NCI-H146 (cell line): ENCODE measurements around the gene PITPNM1.
"Not testable (repeated sequence)": the region's sequence is repeated elsewhere in the genome, so short reads cannot be mapped to it uniquely, and the experiment has no call there.

ENCODE experiments used
- DNase-seq: peaks from one replicate; lab custom pipeline; 2025; lab: John Stamatoyannopoulos, UW

Gene PITPNM1

DNA sequence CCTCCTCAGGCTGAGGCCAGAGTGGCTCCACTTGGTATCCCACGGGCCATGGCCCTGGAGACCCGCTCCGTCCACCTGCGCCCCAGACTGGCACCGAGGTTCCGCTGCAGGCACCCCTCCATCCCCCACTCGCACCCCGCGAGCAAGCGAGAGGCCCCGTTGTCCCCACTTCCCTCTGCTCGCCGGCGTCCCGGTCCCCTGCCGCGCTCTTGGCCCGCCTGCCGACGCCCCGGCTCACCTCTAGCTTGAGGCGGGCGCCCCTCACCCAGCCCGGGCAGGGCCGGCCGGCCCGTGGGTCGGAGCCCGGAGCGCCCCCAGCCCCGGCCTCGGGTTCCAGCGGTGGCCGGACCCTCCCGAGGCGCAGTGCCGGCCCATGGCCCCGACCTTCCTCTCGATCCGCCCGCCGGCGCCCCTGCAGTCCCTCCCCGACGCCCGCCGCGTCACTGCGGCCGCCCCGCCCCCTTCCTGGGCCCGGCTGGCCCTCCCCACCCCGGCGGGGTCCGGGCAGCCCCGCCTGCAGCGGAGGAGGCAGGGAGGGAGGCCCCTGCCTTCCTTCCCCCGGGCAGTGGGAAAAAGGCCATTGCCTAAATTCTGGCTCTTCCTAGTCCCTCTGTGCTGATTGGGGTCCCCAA, at the start of gene PITPNM1:
PITPNM1 (minus strand) TSS at position 414 of the 632 bp plus-strand sequence. CDS start 1,183 bp downstream, outside the sequence.
- DNase-seq = peak; percentile 79

DNA sequence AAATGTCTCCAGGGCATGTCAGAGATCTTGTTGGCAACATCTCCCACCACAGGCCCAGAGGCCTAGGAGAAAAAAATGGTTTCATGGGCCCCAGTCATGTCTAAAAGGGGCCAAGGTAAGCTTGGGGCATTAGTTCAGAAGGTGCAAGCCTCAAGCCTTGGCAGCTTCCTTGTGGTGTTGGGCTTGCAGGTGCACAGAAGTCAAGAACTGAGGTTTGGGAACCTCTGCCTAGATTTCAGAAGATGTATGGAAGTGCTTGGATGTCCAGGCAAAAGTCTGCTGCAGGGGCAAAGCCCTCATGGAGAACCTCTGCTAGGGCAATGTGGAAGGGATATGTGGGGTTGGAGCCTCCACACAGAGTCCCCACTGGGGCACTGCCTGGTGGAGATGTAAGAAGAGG, 46.5 kb upstream of the PITPNM1 start:
- DNase-seq = not testable (repeated sequence)

DNA sequence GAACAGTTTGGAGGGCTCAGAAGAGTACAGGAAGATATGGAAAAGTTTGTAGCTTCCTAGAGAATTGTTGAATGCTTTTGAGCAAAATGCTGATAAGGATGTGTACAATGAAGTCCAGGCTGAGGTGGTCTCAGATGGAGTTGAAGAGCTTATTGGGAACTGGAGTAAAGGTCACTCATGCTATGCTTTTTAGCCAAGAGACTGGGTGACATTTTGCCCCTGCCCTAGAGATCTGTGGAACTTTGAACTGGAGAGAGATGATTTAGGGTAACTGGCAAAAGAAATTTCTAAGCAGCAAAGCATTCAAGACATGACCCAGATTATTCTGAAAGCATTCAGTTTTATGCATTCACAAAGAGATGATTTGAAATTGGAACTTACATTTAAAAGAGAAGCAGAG, 46.0 kb upstream of the PITPNM1 start:
- DNase-seq = no peak

DNA sequence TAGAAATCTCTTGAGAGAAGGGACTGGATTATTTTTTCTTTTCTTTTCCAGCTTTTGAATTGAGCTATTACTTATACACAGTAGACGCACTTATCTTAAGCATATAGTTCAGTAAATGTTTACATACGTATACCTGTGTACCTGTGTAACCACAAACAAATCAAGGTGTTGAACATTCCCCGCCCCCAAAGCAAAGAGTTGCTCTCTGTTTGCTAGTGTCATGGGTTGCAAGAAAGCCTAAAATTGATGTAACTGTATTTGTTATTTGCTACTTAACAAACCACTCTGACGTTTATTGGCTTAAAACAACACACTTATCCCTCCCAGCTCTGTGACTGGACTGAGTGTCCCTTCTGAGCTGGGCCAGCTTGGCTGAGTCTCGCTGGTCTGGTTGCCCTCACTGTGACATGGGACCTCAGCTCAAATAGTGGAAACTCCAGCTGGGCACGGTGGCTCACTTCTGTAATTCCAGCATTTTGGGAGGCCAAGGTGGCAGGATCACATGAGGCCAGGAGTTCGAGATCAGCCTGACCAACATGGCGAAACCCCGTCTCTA, 43.5 kb upstream of the PITPNM1 start:
- no peak for DNase-seq

DNA sequence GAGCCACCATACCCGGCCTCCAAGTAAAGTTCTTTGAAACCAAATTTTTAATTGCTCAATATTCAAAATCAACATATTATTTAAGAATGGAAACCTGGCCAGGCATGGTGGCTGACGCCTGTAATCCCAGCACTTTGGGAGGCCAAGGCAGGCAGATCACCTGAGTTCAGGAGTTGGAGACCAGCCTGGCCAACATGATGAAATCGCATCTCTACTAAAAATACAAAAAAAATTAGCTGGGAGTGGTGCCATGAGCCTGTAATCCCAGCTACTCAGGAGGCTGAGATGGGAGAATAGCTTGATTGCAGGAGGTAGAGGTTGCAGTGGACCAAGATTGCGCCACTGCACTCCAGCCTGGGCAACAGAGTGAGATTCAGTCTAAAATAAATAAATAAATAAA, 42.9 kb upstream of the PITPNM1 start:
- DNase-seq = not testable (repeated sequence)

DNA sequence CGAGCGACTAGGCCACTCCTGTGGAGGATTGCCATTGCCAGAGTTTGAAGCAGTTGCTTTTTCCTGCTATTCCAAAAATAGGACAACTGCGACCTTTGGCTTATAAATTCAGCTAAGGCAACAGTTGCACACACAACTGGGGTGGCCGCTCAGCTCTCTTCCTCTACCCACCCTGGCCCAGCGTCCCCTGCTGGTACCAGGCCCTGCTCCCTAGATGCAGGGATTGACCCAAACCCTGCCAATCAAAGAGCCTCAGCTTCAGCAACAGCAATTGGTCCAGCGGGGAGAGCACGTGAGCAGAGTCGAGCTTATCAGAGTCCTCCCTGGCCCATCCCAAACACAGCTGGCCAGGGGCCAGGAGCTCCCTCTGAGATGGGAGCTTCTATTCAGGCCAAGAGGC, 40.1 kb upstream of the PITPNM1 start:
- no peak for DNase-seq

DNA sequence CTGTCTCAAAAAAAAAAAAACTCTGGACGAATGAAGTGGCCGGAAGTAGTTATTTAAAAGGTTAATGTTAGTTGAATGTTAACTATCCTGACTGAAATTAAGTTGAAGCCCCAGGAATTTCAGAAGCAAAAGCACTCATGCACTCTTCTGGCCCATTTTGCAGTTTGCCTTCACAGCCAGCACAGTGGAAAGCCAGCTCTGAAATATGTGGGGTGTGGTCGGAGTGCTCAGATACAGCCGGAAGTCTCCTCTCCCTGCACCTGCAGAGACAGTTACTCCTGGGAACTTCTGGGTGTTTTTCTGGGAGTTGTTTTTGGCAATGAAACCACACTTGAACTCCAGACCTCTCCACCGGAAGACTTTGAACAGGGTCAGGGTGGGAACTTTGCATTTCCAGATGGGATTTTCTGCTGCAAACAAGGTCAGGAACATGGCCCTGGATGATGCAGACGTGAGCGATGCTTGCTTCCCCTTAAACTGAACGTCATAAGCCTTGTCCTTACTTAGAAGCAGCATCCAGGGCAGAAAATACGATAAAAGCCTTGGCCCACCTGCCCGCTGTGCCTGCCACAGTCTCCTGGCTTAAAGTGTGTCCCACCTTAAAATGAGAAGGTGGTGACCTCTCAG, 39.6 kb upstream of the PITPNM1 start:
- DNase-seq = no peak

DNA sequence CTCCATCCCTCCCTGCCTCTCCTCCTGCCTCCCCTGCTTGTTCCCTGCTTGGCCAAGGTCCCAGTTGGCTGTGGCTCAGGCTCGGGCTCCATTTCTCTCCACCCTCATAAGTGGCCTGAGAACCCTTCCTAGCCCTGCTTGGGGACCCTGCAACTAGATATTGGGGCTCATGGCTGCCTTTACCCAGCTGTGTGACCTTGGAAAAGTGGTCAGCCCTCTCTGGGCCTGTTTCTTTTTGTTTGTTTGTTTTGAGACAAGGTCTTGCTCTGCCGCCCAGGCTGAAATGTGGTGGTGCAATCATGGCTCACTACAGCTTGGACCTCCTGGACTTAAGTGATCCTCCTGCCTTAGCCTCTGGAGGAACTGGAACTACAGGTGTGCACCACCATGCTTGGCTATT, 38.4 kb upstream of the PITPNM1 start:
- DNase-seq = no peak

DNA sequence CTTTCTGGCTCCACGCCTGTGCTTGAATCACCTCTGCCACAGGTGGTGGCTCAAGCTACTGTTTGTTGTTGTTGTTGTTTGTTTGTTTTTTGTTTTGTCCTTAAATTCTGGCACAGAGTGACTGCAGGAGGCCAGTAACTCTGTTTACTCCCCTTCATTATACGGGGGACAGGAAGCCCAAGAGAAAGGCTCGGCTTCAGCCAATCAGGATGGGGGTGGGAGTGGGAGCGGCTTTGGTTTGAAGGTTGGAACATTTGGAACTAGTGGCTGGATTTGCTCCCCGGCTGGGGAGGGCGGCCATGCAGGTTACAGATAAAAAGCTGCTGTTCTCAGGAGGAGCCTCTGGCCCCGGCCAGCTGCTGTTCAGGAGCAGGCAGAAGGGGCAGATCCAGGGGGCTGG, 37.8 kb upstream of the PITPNM1 start:
- DNase-seq = no peak

DNA sequence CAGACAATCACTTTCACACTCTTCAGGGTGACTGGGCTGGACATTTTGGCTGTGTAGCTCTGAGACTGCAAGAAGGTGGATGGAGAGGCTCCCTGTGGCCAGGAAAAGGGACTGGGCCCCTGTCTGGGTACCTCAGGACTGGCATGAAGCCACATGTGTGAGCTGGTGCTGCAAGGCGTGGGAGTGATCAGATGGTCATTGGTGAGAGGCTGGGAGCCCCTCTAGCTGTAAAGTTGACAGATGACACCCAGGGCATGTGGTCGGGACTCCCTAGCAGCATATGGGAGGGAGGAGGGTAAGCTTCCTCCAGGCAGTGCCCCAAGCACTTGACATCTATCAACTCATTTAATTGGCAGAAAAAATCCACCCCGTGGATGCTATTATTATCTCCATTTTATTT, 37.0 kb upstream of the PITPNM1 start:
- DNase-seq = no peak

DNA sequence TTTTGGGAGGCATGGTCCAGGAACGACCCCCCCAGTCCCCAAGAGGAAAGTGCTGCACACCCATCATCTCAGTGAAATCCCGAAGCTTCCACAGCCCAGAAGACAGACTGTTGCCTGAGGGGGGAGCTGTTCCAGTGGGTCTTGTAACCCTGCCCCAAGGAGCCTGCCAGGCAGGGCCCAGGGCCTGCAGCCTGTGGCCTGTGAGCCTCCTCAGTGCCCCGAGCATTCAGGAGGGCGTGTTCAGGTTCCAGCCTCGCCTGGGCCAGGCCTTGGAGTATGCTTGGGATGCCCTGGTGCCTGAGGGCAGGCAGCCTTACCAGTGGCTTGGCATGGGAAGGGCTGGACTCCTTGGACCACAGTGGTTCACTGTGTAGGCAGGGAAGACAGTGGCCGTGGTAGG, 36.0 kb upstream of the PITPNM1 start:
- no peak for DNase-seq

DNA sequence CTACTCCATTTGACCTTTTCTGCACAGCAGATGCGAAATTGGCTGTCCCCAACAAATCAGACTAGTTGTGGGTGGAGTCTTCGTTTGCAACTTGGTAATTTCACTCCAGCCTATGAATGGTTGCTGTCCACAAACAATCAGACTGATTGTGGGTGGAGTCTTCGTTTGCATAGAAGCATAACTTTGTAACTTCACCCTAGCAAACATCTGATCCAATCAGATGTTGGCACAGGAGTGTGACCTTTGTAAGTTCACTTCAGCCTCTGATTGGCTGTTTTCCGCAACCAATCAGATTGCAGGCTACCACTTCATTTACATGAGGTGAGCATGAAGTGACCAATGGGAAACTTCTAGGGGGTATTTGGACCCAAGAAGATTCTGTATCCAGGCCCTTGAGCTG, 34.4 kb upstream of the PITPNM1 start:
- DNase-seq = no peak

DNA sequence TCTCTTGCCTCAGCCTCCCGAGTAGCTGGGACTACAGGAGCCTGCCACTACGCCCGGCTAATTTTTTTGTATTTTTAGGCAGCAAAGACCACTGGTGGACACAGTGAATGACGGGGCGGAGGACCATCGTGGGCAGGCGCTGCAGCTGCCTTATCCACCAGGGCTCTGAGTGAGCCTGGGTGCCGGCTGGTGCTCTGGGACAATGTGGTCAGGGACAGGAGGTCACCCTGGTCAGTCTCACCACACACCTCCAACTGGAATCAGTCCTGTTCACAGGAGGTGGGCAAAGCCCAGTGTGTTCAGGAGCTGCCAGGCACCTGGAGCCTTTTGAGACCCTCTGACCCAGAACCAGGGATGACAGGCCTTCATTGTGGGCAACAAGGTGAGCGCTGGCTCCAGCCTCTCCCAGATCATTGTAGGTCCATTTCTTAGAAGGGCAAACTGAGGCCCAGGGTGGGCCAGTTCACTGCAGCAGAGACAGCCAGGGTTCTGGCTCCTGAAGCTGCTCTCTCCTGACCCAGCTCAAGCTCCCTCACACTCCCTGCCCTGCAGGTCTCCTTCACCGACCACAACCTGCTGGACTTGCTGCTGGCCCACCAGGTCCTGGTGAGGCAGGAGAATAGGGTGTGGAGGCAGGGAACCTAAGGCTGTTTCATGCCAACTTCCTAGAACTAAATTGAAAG, 33.8 kb upstream of the PITPNM1 start:
- no peak for DNase-seq

DNA sequence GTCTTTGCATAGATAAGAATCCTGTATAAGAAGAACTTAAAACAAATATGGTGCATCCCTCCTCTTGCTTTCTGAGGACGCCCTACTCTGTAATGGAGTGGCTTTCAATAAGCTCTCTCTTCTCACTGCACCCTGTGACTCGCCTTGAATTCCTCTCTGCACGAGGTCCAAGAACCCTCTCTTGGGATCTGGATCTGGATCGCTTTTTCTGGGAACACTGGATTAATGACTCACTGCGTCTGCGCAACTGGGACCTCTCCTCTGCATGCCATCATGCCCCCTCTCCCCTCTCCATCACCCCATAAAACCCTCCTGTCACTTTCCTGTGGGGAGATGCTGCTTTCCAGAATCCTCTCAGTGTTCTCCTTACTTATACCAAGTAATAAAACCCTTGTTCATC, 33.1 kb upstream of the PITPNM1 start:
- DNase-seq = no peak

DNA sequence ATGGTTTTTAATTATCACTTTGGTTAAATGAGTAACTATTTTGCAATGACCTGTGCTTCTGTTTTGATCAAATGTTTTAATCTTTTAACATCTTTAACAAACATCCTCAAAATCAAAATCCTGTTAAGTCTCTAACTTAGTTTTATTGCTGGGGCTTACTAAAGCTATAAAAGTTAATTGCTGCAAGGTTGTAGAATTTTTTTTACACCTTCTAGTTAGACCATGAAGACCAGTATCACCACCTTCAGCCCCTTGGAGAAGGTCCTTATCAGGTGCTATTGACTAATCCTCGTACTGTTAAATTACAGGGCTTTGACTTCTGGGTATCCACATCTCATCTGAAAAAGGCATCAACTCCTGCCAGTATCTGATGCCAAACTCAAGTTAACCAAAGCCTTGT, 30.4 kb upstream of the PITPNM1 start:
- DNase-seq = no peak

DNA sequence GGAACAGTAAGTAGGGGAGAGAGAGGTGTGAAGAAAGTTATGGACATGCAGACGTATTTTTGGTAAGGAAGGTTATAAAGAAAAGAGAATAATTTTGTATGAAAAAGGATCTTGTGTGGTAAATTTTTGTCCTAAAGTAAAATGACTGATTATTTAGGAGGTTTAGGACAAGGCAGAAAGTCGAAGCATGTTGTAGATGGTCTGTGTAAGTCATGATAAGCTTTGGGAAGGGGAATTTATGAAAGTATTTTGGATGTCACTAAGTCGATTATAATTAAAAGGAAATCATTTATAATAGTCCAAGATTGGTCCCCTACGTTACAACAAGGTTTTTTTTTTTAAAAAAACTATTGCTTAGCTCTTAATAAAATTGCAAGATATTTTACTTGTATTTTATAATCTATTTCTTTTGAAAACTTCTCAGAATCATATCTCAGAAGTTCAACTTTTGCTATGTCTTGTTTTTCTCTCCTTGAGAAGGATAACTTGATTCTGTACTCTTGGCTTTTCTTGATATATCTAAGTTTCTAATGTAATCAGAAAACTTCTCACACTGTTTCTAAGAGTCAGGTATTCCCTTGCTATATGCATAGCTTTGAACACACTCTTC, 29.0 kb upstream of the PITPNM1 start:
- no peak for DNase-seq

DNA sequence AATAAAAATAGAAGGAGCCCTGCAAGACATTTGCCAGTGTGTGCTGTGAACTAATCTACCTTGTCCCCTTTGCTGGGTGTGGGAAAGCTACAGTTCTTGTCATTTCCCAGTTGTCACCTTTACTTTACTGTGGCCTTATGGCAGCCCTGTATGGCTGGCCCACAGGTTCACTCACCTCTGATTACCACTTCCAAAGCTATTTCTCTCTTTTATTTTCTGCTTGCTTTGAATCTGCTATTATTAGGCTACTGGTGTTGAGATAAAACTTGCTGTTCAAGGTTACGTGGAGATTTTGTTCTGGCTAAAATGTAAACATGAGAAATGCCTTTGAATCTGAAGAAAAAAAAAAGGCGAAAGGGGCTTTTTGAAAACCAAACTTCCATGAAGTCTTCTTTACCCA, 27.7 kb upstream of the PITPNM1 start:
- DNase-seq = no peak

DNA sequence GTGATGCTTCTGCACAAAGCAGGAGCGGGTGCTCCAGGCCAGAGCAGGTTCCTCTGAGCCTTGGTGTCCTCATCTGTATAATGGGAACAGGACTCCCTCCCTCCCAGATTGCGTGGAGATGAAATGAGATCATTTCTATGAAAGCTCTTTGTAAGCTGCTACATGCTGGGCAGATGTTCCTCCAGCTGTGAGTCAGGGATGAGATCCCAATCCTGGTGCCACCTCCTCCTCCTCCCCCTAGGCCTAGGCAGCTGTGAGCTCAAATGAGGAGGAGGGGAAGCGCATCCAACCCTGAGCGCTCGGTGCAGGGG, 25.1 kb upstream of the PITPNM1 start:
- no peak for DNase-seq

DNA sequence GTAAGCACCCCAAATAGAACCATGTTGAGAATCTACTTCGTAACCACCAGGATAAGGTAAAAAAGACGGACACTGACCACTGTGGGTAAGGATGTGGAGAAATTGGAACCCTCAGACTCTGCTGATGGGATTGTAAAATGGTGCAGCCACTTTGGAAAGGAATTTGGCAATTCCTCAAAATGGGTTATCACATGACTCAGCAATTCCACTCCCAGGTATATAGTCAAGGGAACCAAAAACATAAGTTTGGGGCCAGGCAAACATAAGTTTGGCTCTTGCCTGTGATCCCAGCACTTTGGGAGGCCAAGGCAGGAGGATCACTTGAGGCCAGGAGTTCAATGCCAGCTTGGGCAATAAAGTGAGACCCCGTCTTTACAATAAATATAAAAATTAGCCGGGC, 23.2 kb upstream of the PITPNM1 start:
- DNase-seq = no peak

DNA sequence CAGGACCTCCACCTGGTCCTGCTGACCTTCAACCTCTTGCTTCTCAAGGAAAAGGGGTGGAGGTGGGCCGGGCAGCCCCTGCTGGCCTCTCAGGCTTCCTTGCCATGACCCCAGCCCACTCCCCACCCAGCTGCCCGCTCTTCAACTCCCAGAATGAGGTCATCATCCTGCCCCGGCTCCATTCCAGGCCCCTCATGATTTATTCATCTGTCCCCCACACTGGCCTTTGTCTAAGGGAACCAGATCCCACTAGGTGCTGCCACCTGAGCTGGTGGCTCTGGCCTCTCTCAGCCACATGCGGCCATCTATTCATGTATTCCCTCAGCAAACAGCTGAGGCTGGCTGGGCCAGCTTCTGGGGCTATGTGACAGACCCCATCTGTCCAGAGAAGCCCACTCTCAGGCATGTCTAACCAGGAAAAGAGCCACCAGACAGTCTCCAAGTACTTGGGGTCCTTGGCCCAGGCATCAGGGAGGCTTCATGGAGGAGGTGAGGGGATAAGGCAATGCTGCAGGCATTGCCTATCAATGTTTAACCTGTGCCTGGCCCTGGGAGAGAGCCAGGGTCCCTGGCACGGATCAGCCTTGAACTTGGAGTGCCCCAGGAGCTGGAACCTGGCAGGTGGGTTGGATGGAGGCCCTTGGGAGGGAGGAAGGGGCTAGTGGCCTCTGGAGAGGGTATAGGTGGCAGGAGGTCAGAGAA, 20.3 kb upstream of the PITPNM1 start:
- no peak for DNase-seq

DNA sequence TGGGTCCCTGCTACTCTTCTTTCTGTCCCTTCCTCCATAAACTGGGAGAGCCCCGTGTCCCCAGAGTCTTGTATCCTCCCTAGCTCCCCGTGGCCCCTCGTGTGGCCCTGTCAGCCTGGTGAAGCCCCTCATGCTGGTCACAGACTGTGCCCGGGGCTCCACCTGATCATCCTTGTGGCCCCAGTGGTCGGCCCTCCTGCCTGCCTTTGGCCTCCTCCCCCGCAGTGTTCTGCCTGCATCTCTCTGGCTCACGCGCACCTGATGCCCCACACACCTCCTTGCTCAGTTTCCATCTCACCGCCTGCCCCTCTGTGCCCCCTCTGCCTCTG, 19.3 kb upstream of the PITPNM1 start:
- no peak for DNase-seq
